ENCODE results near the gene RB1. TPM values are rescaled to one million over a fixed set of nuclear protein-coding genes. Genes with fewer than 3 reads are reported as not detected.

The RB1 gene
- total and polyA plus RNA-seq, 2 experiments from 2014 or later: 19.5 to 22.3 TPM

DNA sequence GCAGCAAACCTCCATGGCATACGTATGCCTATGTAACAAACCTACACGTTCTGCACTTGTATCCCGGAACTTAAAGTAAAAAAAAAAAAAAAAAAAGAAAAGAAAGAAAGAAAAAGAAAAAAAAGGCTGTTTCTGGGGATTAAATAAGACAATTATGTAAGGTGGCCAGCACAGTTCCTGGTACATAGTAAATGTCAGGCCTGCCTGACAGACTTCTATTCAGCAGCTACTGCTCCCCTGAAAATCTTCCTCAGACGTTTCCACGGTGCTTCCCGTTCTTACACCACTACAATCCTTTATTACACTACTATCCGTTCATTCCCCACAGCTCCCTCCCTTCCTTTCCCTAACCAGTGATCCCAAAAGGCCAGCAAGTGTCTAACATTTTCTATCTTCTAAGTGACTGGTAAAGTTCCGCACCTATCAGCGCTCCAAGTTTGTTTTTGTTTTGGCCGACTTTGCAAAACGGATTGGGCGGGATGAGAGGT, 636 bp upstream of the RB1 start:
- H3K4me1 Mint-ChIP-seq: peaks cover 10% of the 10 kb centered on the region; the same call in 2 of the 3 replicates
- TF ChIP-seq JUNB (IDR thresholded peaks at IDR 0.05; ENCODE audit: unreplicated experiment) (no peak), ZNF331 (CRISPR knock-in tag; IDR thresholded peaks at IDR 0.05; ENCODE audit: low read depth) (no peak), EZH2phosphoT487 (IDR thresholded peaks at IDR 0.05; ENCODE audit: unreplicated experiment) (no peak), CREB1 (CRISPR knock-in tag; IDR thresholded peaks at IDR 0.05; ENCODE audit: low read depth) (no peak), ZNF114 (CRISPR knock-in tag; IDR thresholded peaks at IDR 0.05) (no peak), STAT1 (IDR thresholded peaks at IDR 0.05; ENCODE audit: unreplicated experiment) (no peak), POLR2AphosphoS5 (IDR thresholded peaks at IDR 0.05; ENCODE audit: low read depth) (no peak), NANOG (IDR thresholded peaks at IDR 0.05; ENCODE audit: borderline replicate concordance) (no peak), EZH2 (IDR thresholded peaks at IDR 0.05; ENCODE audit: low read depth, unreplicated experiment) (no peak)
- TF ChIP-seq, protein P1, sequence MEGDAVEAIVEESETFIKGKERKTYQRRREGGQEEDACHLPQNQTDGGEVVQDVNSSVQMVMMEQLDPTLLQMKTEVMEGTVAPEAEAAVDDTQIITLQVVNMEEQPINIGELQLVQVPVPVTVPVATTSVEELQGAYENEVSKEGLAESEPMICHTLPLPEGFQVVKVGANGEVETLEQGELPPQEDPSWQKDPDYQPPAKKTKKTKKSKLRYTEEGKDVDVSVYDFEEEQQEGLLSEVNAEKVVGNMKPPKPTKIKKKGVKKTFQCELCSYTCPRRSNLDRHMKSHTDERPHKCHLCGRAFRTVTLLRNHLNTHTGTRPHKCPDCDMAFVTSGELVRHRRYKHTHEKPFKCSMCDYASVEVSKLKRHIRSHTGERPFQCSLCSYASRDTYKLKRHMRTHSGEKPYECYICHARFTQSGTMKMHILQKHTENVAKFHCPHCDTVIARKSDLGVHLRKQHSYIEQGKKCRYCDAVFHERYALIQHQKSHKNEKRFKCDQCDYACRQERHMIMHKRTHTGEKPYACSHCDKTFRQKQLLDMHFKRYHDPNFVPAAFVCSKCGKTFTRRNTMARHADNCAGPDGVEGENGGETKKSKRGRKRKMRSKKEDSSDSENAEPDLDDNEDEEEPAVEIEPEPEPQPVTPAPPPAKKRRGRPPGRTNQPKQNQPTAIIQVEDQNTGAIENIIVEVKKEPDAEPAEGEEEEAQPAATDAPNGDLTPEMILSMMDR (conservative IDR thresholded peaks at IDR 0.05; ENCODE audit: low read depth in 2 of 2): no peak
- TF ChIP-seq, protein P2, sequence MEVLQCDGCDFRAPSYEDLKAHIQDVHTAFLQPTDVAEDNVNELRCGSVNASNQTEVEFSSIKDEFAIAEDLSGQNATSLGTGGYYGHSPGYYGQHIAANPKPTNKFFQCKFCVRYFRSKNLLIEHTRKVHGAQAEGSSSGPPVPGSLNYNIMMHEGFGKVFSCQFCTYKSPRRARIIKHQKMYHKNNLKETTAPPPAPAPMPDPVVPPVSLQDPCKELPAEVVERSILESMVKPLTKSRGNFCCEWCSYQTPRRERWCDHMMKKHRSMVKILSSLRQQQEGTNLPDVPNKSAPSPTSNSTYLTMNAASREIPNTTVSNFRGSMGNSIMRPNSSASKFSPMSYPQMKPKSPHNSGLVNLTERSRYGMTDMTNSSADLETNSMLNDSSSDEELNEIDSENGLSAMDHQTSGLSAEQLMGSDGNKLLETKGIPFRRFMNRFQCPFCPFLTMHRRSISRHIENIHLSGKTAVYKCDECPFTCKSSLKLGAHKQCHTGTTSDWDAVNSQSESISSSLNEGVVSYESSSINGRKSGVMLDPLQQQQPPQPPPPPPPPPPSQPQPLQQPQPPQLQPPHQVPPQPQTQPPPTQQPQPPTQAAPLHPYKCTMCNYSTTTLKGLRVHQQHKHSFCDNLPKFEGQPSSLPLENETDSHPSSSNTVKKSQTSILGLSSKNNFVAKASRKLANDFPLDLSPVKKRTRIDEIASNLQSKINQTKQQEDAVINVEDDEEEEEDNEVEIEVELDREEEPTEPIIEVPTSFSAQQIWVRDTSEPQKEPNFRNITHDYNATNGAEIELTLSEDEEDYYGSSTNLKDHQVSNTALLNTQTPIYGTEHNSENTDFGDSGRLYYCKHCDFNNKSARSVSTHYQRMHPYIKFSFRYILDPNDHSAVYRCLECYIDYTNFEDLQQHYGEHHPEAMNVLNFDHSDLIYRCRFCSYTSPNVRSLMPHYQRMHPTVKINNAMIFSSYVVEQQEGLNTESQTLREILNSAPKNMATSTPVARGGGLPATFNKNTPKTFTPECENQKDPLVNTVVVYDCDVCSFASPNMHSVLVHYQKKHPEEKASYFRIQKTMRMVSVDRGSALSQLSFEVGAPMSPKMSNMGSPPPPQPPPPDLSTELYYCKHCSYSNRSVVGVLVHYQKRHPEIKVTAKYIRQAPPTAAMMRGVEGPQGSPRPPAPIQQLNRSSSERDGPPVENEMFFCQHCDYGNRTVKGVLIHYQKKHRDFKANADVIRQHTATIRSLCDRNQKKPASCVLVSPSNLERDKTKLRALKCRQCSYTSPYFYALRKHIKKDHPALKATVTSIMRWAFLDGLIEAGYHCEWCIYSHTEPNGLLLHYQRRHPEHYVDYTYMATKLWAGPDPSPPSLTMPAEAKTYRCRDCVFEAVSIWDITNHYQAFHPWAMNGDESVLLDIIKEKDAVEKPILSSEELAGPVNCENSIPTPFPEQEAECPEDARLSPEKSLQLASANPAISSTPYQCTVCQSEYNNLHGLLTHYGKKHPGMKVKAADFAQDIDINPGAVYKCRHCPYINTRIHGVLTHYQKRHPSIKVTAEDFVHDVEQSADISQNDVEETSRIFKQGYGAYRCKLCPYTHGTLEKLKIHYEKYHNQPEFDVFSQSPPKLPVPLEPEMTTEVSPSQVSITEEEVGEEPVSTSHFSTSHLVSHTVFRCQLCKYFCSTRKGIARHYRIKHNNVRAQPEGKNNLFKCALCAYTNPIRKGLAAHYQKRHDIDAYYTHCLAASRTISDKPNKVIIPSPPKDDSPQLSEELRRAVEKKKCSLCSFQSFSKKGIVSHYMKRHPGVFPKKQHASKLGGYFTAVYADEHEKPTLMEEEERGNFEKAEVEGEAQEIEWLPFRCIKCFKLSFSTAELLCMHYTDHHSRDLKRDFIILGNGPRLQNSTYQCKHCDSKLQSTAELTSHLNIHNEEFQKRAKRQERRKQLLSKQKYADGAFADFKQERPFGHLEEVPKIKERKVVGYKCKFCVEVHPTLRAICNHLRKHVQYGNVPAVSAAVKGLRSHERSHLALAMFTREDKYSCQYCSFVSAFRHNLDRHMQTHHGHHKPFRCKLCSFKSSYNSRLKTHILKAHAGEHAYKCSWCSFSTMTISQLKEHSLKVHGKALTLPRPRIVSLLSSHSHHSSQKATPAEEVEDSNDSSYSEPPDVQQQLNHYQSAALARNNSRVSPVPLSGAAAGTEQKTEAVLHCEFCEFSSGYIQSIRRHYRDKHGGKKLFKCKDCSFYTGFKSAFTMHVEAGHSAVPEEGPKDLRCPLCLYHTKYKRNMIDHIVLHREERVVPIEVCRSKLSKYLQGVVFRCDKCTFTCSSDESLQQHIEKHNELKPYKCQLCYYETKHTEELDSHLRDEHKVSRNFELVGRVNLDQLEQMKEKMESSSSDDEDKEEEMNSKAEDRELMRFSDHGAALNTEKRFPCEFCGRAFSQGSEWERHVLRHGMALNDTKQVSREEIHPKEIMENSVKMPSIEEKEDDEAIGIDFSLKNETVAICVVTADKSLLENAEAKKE (CRISPR knock-in tag; IDR thresholded peaks at IDR 0.05): no peak
- TF ChIP-seq, protein P3, sequence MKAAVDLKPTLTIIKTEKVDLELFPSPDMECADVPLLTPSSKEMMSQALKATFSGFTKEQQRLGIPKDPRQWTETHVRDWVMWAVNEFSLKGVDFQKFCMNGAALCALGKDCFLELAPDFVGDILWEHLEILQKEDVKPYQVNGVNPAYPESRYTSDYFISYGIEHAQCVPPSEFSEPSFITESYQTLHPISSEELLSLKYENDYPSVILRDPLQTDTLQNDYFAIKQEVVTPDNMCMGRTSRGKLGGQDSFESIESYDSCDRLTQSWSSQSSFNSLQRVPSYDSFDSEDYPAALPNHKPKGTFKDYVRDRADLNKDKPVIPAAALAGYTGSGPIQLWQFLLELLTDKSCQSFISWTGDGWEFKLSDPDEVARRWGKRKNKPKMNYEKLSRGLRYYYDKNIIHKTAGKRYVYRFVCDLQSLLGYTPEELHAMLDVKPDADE (IDR thresholded peaks at IDR 0.05): no peak
- TF ChIP-seq, protein P4, sequence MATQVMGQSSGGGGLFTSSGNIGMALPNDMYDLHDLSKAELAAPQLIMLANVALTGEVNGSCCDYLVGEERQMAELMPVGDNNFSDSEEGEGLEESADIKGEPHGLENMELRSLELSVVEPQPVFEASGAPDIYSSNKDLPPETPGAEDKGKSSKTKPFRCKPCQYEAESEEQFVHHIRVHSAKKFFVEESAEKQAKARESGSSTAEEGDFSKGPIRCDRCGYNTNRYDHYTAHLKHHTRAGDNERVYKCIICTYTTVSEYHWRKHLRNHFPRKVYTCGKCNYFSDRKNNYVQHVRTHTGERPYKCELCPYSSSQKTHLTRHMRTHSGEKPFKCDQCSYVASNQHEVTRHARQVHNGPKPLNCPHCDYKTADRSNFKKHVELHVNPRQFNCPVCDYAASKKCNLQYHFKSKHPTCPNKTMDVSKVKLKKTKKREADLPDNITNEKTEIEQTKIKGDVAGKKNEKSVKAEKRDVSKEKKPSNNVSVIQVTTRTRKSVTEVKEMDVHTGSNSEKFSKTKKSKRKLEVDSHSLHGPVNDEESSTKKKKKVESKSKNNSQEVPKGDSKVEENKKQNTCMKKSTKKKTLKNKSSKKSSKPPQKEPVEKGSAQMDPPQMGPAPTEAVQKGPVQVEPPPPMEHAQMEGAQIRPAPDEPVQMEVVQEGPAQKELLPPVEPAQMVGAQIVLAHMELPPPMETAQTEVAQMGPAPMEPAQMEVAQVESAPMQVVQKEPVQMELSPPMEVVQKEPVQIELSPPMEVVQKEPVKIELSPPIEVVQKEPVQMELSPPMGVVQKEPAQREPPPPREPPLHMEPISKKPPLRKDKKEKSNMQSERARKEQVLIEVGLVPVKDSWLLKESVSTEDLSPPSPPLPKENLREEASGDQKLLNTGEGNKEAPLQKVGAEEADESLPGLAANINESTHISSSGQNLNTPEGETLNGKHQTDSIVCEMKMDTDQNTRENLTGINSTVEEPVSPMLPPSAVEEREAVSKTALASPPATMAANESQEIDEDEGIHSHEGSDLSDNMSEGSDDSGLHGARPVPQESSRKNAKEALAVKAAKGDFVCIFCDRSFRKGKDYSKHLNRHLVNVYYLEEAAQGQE (IDR thresholded peaks at IDR 0.05; ENCODE audit: unreplicated experiment): no peak
- H3K4me3 Mint-ChIP-seq: peak overlapping the region; percentile 91
- H2AFZ ChIP-seq: peak overlapping the region; percentile 97
- peak overlapping the region; percentile 93 for H3K27ac Mint-ChIP-seq
- no peaks in the 10 kb centered on the region for H3K9me2 ChIP-seq (ENCODE audit: insufficient read depth)
- no peaks in the 10 kb centered on the region; the same call in 2 of the 3 replicates for H3K36me3 Mint-ChIP-seq (ENCODE audit: low read depth)
- no peaks in the 10 kb centered on the region for H3K9me3 Mint-ChIP-seq
- peak overlapping the region; percentile 97 for H3K4me2 ChIP-seq
- H3K4me1 ChIP-seq (ENCODE audit: insufficient read depth): no peaks in the 10 kb centered on the region
- peaks cover 21% of the 10 kb centered on the region for H3K79me2 ChIP-seq (replicated peaks; ENCODE audit: insufficient read depth)
- no peaks in the 10 kb centered on the region; the same call in 1 of the 2 replicates for H4K20me1 ChIP-seq (replicated peaks; ENCODE audit: insufficient read depth)
- H3K4me3 ChIP-seq: peak overlapping the region; percentile 95
- DNase-seq (ENCODE audit: low spot score) (no peak), ATAC-seq (no peak)
- H3K27me3 ChIP-seq (ENCODE audit: insufficient read depth): no peaks in the 10 kb centered on the region
- H3F3A ChIP-seq (replicated peaks; ENCODE audit: low read depth): no peaks in the 10 kb centered on the region
- H3K27ac ChIP-seq (ENCODE audit: low read depth): peak overlapping the region; percentile 97
- no peaks in the 10 kb centered on the region for H3K36me3 ChIP-seq (ENCODE audit: insufficient read depth)
- peaks cover 7% of the 10 kb centered on the region for H3K27me3 Mint-ChIP-seq (ENCODE audit: insufficient read depth, low read depth, poor library complexity)

All from GM23338 (cell line).